NCI-H2029 (cell line): ENCODE results near the gene TTLL12.

Experiments
- DNase-seq: peaks from one replicate; lab custom pipeline; 2025; lab: John Stamatoyannopoulos, UW

TTLL12 gene

DNA sequence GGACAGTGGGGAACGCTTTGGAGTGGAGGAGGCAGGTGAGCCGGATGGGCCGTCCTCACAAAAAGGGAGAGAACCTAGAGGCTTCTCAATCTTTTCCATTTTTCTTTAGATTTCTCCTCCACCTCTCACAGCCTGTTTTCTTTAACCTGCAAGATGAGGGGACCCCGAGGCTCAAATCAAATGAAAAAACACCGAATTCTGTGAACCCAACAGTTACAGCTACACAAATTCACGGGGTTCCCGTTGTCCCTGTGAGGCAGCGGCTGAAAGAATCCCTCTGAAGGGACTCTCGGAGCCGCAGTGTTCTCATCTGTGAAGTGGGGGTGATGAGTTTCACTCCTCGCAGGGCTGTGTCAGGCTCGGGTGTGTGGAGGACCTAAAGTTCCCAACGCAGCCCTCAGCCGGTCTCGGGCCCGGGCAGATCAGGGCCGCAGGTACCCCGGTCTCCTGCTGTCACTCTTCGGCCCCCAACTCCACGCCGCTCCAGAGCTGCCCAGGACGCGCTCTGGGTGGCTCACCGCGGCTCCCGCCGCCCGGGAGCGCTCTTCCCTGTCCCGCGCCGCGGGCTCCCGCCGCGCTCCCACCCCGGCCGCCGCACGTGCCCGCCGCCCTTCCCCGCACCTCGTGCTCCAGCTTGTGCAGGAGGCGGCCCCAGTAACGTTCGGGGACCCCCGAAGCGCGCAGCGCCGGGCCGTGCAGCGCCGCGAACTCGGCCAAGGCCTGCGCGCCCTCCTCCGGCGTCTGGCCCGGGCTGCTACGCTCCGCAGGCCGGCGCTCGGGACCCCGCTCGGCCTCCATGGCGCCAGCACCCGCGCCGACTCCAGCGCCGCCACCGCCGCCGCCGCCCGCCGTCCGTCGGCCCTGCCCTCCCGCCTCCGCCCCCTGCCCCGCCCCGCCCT, at the start of gene TTLL12:
Gene TTLL12 (minus strand): TSS at position 863 of the 899 bp plus-strand sequence. CDS start 65 bp downstream, at position 798.
- DNase-seq, result peak; percentile 17

DNA sequence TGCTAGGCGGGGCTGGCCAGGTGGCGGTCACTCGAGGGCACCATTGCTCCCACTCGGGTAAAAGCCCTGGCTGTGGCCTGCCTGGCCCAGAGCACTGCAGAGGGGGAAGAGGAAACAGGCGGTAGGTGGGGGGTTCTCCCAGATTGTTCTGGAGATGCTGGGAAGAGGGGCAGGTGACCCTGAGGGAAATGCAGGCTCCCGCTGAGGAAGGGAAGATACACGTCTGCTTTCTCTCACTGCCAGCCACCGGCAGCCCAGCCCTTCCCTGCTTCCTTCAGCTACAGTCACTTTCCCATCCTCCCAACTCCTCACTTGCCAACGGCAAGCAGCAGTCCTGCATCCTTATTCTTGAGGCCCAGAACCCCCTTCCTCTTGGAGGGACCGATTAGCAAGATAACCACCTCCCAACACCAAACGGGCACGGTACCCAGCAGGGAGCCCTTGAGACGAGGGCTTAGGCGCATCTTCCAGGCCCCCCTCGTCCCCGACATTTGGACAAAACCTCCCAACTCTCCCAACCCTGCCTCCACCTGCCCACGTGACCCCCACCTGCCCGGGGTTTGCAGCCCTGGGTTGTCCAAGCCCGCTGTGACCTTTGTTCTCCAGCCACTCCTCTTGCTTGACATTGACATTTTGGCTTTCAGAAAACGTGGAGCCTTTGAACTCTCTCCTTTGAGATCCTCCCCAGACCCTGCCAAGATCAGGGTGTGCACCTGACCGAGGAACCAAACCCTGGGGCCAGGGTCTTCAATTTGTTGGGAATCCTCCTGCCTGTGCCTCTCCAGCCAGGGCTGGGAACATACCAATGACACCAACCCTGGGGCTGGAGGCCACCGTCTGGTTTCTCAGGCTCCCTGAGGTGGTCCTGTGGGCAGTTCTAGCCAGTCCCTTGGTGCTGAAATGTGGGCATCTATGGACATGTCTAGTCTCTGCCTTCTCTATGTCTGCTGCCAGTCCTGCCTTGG, 48.8 kb upstream of the TTLL12 start:
- no peak for DNase-seq

DNA sequence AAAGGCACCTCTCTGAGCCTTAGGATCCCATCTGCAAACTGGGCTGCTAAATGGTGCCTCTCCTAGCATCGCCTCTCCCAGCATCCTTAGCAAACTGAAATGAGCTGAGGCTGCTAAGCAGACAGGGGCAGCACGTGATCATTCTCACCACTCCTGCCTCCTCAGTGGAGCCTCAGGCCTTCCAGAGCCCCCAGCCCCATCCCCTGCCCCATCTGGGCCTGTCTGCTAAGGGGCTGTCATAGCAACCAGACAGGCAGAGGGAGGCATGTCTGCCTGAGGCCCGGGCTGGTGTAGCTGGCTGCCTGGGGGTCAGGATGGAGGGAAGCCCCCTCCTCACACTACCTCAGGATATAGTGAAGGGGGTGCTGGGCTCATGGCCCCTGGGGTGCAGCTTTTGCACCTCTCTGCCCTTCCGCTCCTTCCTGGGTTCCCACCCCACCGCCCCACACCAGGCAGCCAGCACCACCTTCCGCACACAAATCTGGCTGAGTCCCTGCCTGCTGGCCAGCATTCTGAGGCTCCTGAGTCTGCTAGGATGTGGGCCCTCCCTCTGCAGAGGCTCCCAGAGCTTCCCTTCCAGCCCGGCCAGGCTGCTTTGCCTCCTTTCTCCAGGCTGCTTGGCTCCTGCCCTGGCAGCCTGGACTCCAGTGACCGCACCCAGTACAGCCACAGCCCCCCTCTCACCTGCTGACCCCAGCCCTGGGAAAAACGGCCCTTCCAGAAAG, 47.5 kb upstream of the TTLL12 start:
- no peak for DNase-seq

DNA sequence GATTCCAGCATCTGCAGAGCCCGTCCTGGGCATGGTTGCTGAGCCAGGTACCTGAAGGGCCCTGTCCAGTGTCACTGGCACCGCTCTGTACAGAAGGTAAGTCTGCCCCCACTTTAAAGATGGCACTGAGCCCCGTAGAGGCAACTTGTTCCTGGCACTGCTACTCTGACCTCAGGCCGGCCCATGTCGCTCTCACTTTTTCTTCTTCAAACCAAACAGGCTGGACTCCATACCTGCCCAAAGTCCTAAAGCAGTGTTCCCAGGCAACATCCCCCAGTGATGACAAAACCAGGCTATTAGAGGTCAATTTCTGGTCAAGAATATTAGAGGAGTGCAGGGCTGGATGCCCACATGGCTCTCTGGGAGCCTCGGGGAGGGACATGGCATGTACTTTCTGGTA, 46.6 kb upstream of the TTLL12 start:
- no peak for DNase-seq

DNA sequence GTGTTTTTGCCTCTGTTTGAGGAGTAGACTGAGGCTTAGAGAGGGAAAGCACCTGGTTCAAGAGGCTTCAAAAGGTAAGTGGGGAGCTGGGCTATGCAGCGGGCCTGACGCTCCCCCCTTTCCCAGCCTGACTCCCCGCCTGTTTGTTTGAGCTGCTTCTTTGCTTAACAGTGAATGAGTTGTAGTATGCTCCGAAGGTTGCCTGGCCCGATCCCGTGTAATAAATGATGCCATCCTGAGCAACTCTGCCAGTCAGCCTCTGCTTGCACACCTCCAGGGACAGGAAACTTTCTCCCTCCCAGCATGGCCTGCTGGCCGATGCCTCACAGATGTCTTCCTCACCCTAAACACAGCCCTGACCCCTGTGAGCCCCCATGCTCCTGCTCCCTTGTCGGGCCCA, 45.5 kb upstream of the TTLL12 start:
- DNase-seq, result no peak

DNA sequence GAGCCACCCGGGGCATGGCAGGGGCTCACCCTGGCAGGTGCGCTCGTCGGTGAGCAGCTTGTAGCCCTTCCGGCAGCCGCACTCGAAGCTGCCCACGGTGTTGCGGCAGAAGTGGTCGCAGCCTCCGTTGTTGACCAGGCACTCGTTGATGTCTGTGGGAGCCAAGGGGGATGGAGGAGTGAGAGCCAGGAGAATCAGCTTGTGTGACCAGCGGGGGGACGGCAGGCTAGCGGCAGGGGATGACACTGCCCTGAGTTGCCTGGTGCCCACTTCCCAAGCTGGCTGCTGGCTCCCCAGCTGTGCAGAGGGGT, 44.7 kb upstream of the TTLL12 start:
- DNase-seq, result no peak

DNA sequence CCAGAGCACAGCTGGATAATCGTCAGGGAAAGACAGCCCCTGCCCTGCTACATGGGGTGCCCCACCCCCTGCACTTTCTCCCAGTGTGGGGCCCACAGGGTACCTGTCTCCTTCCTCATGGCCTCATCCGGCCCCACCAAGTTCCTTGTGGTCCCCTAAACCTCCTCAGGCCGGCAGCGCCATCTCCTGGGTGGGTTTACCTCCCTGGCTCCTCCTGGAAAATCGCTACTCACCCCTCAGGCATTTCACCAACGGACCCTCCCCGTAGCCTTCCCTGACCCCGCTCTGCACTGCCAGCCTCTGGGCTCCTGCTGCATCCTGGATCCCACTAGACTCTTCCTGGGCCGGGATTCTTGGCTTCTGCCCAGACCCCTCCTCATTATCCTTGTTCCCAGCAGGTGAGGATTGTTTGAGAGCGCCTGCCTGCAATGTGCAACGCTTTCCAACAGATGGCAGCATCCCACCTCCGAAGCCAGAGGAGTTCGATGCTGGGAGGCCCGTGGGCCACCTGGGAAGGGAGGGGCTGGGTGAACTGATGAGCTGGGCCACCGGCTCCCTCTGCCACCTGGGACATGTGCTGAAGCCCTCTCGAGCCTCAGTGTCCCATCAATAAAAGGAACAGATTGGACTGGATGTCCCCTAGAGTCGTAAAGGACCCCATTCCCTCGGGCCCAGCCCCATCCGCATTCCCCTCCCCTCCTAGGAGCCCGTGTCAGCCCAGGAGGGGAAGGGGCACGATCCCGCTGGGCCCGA, 44.2 kb upstream of the TTLL12 start:
- DNase-seq, result peak; percentile 73

DNA sequence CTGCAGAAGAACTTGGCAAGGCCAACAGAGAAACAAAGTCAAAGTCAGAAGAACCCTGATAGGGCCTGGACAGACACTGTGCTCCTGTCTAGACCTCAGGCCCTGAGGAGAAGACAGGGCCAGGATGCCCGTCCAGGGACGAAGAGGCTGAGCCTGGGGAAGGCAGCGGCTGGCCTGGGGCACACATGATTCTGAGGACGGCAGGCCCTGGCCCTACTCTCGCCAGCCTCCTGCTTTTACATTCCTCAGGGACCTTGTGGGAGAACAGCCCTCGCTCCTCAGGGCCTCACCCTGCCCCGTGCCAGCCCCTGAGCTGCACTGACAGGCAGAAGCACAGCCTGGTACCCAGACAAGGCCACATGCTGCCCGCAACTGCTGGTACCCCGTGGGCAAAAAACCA, 43.6 kb upstream of the TTLL12 start:
- DNase-seq, result no peak

DNA sequence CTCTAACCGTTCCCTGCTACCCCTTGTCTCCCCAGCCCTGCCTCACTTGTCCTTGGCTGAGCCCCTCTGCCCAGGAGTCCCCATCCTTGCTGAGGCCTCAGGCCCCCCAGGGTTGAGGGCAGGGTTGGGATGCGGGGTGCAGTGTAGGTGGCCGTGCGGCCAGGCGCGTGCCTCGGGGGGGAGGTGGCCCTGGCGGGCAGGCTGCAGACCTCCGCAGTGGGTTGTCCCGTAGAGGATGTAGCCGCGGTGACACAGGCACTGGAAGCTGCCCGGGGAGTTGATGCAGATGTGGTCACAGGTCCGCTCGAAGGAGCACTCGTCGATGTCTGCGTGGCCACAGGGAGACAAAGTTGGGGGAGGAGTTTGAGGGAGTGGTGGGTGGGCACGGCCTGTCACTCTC, 41.9 kb upstream of the TTLL12 start:
- no peak for DNase-seq

DNA sequence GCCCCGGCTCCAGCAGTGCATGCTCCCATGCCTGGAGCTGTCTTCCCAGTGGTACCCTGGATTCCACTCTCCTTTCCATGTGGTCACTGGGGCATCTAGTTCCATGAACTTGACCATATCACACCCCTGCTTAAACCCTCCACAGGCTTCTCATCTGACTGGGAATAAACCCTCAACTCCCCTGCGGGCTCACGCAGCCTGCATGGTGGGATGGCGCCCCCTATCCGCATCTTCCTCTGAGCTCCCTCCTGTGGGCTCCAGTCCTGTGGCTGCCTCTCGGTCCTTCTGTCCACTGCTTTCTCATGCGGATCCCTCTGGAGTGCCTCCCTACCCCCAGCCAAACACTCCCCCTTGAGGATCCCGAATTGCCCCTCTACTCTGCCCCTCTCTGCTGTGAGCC, 41.4 kb upstream of the TTLL12 start:
- DNase-seq, result no peak

DNA sequence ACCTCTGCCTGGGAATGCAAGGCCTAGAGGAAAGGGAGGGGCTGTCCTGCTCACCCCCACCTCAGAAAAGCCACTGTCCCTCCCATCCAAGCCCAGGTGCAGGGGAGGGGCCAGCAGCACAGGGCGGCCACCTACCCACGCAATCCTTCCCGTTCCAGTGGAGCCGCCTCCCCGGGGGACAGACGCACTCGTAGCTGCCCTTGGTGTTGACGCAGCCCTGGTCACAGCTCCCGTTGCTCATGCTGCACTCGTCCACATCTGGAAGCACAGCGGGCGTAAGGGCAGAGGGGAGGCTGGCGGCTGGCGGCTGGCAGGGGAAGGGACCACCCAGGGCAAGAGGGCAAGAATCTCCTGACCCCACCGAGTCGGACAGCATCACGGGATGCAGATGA, 40.3 kb upstream of the TTLL12 start:
- DNase-seq, result no peak

DNA sequence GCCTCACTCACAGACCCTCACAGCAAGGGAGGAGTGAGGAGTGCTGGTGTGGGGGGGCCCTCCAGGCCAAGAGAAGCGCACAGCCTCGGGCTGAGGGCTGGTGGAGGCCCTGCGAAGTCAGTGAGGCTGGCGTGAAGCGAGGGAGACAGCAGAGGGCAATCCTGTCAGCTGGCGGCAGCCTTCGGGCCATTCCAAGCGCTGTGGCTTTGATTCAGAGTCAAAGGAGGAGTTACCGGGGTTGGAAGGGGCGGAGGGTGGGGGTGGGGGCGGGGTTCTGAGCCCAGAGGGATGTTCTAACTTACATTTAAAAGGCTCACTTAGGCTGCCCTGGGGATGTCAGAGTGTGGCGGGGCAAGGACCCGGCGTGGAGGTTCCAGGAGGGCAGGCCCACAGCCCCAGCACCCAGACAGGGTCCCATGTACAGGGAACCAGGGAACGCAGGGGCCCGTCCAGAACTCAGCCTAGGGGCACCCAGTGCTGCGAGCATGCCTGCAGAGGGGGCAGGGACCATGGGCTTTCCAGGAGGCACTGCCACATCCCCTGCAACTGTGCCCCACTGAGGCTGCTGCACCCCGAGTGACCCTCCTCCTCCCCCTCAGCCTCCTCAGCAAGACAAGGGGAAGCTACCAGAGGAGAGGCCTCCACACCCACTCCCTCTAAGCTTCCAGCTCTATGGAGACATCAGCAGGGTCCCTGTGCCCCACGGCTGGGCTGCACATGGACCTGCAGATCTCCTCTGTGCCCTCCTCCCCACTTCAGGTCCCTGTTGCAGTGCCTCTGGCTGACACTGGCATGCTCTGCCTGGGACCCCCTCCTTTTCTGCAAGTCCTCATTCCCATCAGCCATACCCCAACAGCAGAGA, 39.7 kb upstream of the TTLL12 start:
- DNase-seq, result no peak

DNA sequence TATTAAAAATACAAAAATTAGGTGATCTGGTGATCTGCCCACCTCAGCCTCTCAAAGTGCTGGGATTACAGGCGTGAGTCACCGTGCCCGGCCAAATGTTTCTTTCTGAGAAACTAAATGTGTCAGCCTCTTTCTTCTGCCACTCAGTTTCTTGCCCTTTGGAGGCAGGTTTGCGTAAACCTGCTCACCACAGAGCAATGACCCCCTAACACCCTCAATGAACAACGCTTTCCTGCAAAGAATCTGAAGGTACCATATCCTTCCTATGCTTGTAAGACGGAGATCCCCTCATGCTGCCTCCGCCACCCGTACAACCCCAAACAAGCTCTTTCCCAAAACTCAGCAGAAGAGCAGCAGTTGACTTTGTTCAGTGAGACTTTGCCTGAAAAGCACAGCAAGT, 38.7 kb upstream of the TTLL12 start:
- DNase-seq, result no peak

DNA sequence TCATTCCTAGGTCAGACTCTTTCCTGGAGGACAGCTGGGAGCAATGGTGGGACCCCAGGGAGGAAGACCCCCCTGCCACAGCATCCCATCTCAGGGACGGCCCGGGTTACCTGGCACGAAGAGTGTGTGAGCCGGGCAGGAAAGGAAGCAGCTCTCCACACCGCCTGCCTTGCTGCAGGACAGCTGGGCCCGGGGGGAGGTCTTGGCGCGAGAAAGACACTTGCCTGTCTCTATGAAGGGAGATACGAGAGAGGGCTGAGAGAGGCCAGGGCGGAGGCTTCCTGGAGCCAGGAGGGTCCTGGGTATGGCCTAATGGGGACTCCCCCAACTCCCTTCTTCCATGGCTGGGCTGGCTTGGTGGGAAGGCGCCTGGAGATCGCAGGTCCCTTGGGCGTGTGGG, 36.1 kb upstream of the TTLL12 start:
- DNase-seq, result no peak

DNA sequence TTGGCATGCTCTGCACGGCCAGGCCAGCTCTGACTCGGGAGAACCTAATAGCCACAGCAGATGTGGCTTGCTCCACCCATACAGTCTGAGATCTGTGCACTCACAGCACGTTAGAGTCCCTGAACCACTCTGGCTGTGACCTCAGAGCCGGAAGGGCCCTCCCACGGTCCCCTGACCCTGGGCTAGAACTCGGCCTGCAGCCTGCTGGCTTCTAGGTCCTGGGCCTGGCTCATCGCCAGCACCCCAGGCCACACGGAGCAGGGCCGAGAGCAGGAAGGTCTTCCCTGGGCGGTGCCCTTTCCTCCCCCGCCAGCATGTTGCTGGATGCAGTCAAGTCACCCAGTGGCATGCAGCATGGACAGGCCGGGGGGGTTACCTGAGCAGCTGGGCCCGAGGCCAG, 35.3 kb upstream of the TTLL12 start:
- DNase-seq, result no peak

DNA sequence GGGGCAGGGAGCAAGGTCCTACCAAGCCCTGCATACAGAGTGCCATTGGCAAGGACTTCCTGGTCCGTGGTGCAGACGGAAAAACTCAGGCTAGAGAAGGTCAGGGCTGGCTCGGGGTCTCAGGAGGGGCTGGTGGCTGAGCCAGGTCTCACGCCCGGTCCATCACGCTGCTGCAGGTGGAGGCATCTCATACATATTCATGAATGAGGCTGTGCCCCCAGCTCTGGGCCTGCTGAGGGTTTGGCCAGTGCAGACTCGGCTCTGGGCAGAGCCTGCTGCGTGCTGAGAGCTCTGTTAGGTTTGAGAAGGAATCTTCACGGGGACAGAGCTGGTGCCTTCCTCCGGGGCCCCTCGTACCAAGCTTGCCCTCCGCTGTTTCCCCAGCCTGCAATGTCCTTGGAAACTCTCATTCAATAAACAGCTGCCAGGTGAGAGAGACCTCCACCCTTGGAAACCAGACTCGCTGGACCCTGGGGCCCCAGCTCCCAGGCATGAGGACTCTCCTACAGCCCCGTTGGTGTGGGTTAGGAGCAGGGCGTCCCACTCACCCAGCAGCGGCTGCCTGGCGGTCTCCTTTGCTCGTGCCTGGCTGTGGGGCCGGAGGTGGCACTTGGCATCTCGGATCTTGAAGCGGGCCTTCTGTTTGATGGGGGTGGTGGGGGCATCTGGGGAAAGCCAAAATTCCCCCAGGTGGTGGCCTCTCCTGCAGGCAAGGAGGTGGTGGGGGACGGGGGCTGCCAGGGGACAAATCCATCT, 33.9 kb upstream of the TTLL12 start:
- no peak for DNase-seq

DNA sequence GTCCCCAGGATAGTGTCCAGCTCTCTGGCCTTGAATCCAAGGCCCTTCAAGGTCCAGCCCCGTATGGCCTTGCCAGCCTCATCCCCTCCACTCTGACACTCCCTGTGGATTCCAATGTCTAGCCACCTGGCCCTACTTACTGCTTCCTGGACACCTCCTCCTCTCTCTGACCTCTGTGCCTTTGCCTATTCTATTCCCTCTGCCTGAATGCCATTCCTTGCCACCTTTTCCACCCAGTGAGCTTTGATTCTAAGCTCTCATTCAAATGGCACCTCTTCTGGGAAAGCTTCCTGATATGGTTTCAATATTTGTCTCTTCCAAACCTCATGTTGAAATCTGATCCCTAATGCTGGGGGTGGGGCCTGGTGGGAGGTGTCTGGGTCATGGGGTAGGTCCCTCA, 31.9 kb upstream of the TTLL12 start:
- peak; percentile 49 for DNase-seq

DNA sequence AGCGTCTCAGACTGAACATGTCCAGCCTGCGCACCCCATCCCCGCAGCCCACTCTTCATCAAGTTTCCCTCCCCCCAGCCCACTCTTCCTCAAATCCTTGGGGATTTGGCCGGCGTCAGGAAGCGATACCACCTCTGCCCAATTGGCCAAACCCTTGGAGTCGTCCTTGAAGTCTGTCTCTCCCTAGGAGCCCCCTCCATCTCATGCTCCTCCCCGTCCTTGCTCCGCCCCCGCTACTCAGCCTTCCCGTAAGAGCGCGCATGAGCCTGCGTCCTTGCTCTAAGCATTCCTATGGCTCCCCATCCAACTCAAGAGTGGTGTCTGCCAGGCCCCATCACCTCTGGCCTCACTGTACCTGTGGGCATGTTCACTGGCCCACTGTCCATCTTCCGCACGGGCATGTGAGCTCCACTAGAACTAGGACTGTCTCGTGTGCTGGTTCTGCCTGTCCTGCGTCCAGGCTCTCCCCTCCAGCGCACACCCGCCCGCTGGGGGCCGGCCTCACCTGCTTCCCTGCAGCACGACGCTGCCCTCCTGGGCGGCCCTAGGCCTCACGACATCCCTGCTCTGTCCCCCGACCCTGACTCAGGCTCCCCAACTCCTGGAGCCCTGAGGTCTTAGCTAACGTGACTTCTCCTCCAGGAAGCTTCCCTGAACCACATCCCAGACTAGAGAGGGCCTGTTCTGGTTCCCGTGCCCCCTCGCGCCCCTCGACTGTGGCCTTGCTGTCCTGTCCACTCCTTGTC, 30.5 kb upstream of the TTLL12 start:
- DNase-seq, result no peak

DNA sequence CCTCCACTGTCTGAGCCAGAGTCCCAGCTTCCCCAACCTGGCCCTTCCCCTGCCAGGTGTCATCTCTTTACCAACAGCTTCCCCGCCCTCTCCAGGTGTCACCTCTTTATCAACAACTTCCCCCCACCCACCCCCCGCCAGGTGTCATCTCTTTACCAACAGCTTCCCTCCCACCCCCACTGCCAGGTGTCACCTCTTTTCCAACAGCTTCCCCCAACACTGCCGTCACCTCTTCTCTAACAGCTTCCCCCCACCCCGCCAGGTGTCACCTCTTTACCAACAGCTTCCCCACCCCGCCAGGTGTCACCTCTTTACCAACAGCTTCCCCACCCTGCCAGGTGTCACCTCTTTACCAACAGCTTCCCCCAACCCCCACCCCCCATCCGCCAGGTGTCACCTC, 29.8 kb upstream of the TTLL12 start:
- peak; percentile 39 for DNase-seq
